GM12878 (cell line): Measurements from ENCODE around the gene SERPINB6. TPM values are rescaled to one million over a fixed set of nuclear protein-coding genes. Genes with fewer than 3 reads are reported as not detected.

Experiments used
- ATAC-seq: fragments of 200-7000 bp; cut with Tn5 transposase; 3 replicates; pipeline ENCODE4 v1.9.1; 2020; ENCODE audit warnings: mild to moderate bottlenecking, moderate library complexity
- BruUV-seq: library from RNA; stranded (reverse); fragments of 400-500 nt; replicated peaks from 2 replicates; lab custom pipeline; 2021; lab: Mats Ljungman, UMichigan
- CTCF ChIA-PET: fragments of 300-600 bp; sonication (Branson Sonifier 250); formaldehyde crosslinking; extraction: SDS; loops from one replicate; lab custom pipeline; 2021; ENCODE audit warnings: inconsistent platforms; lab: Yijun Ruan, JAX
- POLR2A ChIA-PET: fragments of 350-600 bp; formaldehyde crosslinking; extraction: SDS; loops from one replicate; lab custom pipeline; 2021; ENCODE audit warnings: inconsistent platforms; lab: Charles Lee
- RAD21 ChIA-PET: fragments of 300-600 bp; sonication (Branson Sonifier 250); formaldehyde crosslinking; loops from one replicate; lab custom pipeline; 2023; ENCODE audit warnings: antibody characterized with exemption; ENCODE audit not compliant: unreplicated experiment; lab: Charles Lee
- SMC1A ChIA-PET: fragments of 300-600 bp; sonication (Branson Sonifier 250); formaldehyde crosslinking; loops from one replicate; lab custom pipeline; 2023; ENCODE audit not compliant: unreplicated experiment, uncharacterized antibody; lab: Charles Lee
- DNase-seq: peaks from one replicate; pipeline ENCODE4 v3.0.0-alpha.2; 2011; ENCODE audit warnings: low read depth, low spot score
- FAIRE-seq: peaks from 3 replicates; lab custom pipeline; 2011; peaks lifted over from hg19 to GRCh38; lab: Jason Lieb, UNC
- H2AFZ ChIP-seq: 2 replicates; pipeline ENCODE4 v1.6.0; 2011; ENCODE audit warnings: low read depth, low read length, control low read depth; ENCODE audit not compliant: control insufficient read depth
- H3K27ac ChIP-seq: 2 replicates; pipeline ENCODE4 v1.5.1; 2011; ENCODE audit warnings: control low read depth; ENCODE audit not compliant: control insufficient read depth, insufficient read depth
- H3K27me3 ChIP-seq, 2 experiments: replicated peaks in 1 of 2; 2 replicates each; pipeline versions ENCODE4 v1.6.0 to v1.6.1; 2011; ENCODE audit warnings: low read length in 1 of 2; ENCODE audit not compliant: control insufficient read depth in 2 of 2, insufficient read depth in 2 of 2
- H3K36me3 ChIP-seq, 2 experiments: 2 replicates each; pipeline ENCODE4 v1.5.1; 2011; ENCODE audit warnings: low read length in 1 of 2; ENCODE audit not compliant: control insufficient read depth in 2 of 2, insufficient read depth in 2 of 2
- H3K4me1 ChIP-seq: 2 replicates; pipeline ENCODE4 v1.6.1; 2011; ENCODE audit warnings: mild to moderate bottlenecking, low read length, moderate library complexity, mixed read lengths; ENCODE audit not compliant: control insufficient read depth, insufficient read depth
- H3K4me2 ChIP-seq: 2 replicates; pipeline ENCODE4 v1.6.0; 2011; ENCODE audit warnings: control low read depth; ENCODE audit not compliant: control insufficient read depth, insufficient read depth
- H3K4me3 ChIP-seq: fragments of 200-600 bp; sonication (generic); 2 replicates; pipeline ENCODE4 v1.5.1; 2016
- H3K79me2 ChIP-seq: 2 replicates; pipeline ENCODE4 v1.6.0; 2011; ENCODE audit warnings: low read length; ENCODE audit not compliant: control insufficient read depth, insufficient read depth
- H3K9ac ChIP-seq: 2 replicates; pipeline ENCODE4 v1.8.0; 2011; ENCODE audit warnings: low read length, control low read depth, mixed read lengths; ENCODE audit not compliant: control insufficient read depth, insufficient read depth
- H3K9me3 ChIP-seq: replicated peaks from 3 replicates; pipeline ENCODE4 v1.5.1; 2011; ENCODE audit warnings: mild to moderate bottlenecking, low read length; ENCODE audit not compliant: control insufficient read depth, insufficient read depth
- H4K20me1 ChIP-seq: 2 replicates; pipeline ENCODE4 v1.6.0; 2011; ENCODE audit not compliant: control insufficient read depth, insufficient read depth
- CHD4 ChIP-seq: fragments of 200-600 bp; sonication (generic); IDR thresholded peaks from 2 replicates; pipeline ENCODE4 v1.6.1; 2016; ENCODE audit warnings: mild to moderate bottlenecking
- HDAC2 ChIP-seq: fragments of 200-600 bp; sonication (generic); IDR thresholded peaks from 2 replicates; pipeline ENCODE4 v1.6.1; 2017
- HDGF ChIP-seq: fragments of 450-650 bp; IDR thresholded peaks from 2 replicates; pipeline ENCODE4 v1.6.1; 2016; ENCODE audit warnings: antibody characterized with exemption
- MTA2 ChIP-seq: fragments of 450-650 bp; IDR thresholded peaks from 2 replicates; pipeline ENCODE4 v1.6.1; 2016; ENCODE audit warnings: low read depth, mild to moderate bottlenecking, moderate library complexity
- NFYB ChIP-seq: IDR thresholded peaks from 2 replicates; pipeline ENCODE4 v1.6.1; 2011; ENCODE audit warnings: low read depth, mild to moderate bottlenecking, low read length, improper control_type of control experiment, moderate library complexity; ENCODE audit not compliant: insufficient read depth
- POLR2AphosphoS2 ChIP-seq: IDR thresholded peaks from 2 replicates; pipeline ENCODE4 v1.6.1; 2011; ENCODE audit warnings: low read depth, mild to moderate bottlenecking, low read length, improper control_type of control experiment, moderate library complexity
- POLR2AphosphoS5 ChIP-seq: IDR thresholded peaks from 2 replicates; pipeline ENCODE4 v1.6.1; 2011; ENCODE audit warnings: mild to moderate bottlenecking, low read length, inconsistent platforms
- RB1 ChIP-seq: fragments of 450-650 bp; formaldehyde crosslinking; IDR thresholded peaks from 2 replicates; pipeline ENCODE4 v1.6.1; 2017; ENCODE audit warnings: mild to moderate bottlenecking, borderline replicate concordance
- SIN3A ChIP-seq: IDR thresholded peaks from 2 replicates; pipeline ENCODE4 v1.6.1; 2012; ENCODE audit warnings: low read depth, low read length, improper control_type of control experiment
- SP1 ChIP-seq: IDR thresholded peaks from one replicate; pipeline ENCODE4 v1.6.1; 2011; ENCODE audit warnings: low read depth, low read length
- TARDBP ChIP-seq: IDR thresholded peaks from 2 replicates; pipeline ENCODE4 v1.6.1; 2016; ENCODE audit warnings: borderline replicate concordance
- ZNF274 ChIP-seq: IDR thresholded peaks from one replicate; pipeline ENCODE4 v1.8.0; 2011; ENCODE audit not compliant: insufficient read length, insufficient read depth
- WGBS: methylation state at CpG from one replicate; pipeline ENCODE4 v1.1.6; 2016; ENCODE audit warnings: low lambda C conversion rate; ENCODE audit not compliant: insufficient replicate concordance, insufficient coverage; ENCODE audit errors: missing lambda C conversion rate; 5-methylcytosine and 5-hydroxymethylcytosine counted together
- in situ Hi-C: fragments of 300-500 bp; cut with MboI; formaldehyde crosslinking; loops from 9 replicates; pipeline ENCODE4 v1.14.3; 2018; ENCODE audit warnings: mixed read lengths
- intact Hi-C: fragments of 100-400 bp; cut with micrococcal nuclease; formaldehyde crosslinking; loops from one replicate; pipeline ENCODE4 v1.14.2; 2022; ENCODE audit not compliant: unreplicated experiment
- polyA plus RNA-seq, 11 experiments: library from polyadenylated mRNA; depleted of rRNA in 4 of 11; unstranded in 6 of 11; stranded (reverse) in 5 of 11; fragments of >200 nt; fragmentation: Nextera tagmentation in 4 of 11; fragmentation: Illumina TruSeq in 1 of 11; extraction: Ambion mirVana in 4 of 11; extraction: Trizol in 1 of 11; gene quantifications; 1 replicate in 1 of 11; 2 replicates in 10 of 11; pipeline versions ENCODE4 v1.2.1 to v1.2.3, GENCODE V29; 2011 to 2016; ENCODE audit warnings: inconsistent platforms in 2 of 11, missing spikeins in 2 of 11, low read depth in 1 of 11
- total RNA-seq, 4 experiments: library from RNA; depleted of rRNA in 3 of 4; stranded (reverse); fragments of >200 nt in 3 of 4; fragmentation: Illumina TruSeq in 1 of 4; extraction: Trizol in 1 of 4; gene quantifications; 2 replicates each; pipeline versions ENCODE4 v1.2.1 to v1.2.3, GENCODE V29; 2013 to 2021
- TF ChIP-seq, protein P1 (sequence below): fragments of 450-650 bp; formaldehyde crosslinking; IDR thresholded peaks from 2 replicates; pipeline ENCODE4 v1.4.0; 2022; ENCODE audit warnings: mild to moderate bottlenecking, moderate library complexity
- TF ChIP-seq, protein P2 (sequence below): fragments of 450-650 bp; IDR thresholded peaks from 2 replicates; pipeline ENCODE4 v1.6.1; 2017; ENCODE audit warnings: mild to moderate bottlenecking
- TF ChIP-seq, protein P3 (sequence below): IDR thresholded peaks from 2 replicates; pipeline ENCODE4 v1.6.1; 2011; ENCODE audit warnings: low read depth, low read length, improper control_type of control experiment, borderline replicate concordance
- TF ChIP-seq, protein P4 (sequence below): fragments of 450-650 bp; IDR thresholded peaks from 2 replicates; pipeline ENCODE4 v1.6.1; 2016; ENCODE audit warnings: mild to moderate bottlenecking, moderate library complexity, borderline replicate concordance

The SERPINB6 gene
- total and polyA plus RNA-seq, 10 of the 15 experiments (the other 5 are each of a cell fraction or from before 2014, with no cell fraction given) = 0.37 to 2.2 (median 0.68) TPM; not detected in 1

DNA sequence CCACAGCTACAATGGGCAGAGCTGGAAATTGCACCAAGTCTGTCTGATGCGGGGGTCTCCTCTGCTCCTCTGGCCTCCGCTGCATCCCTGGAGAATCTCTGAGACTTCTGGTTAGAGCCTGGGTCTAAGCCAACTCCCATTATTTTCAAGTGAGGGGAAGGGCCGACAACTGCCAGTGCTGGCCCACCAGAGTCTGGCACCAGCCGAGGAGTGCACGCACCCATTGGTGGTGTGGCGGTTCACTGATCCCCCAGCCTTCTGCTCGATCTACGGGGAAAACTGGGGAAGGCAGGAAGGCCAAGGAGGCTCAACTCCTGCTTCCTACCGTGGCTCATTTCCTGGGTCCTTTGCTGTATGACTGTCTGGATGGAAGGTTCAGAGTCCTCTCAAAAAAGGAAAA is 34.5 kb upstream of the SERPINB6 start:
- Histone ChIP-seq H4K20me1 (no peaks in the 10 kb centered on the region), H3K27ac (no peak overlapping the region), H3K36me3 (no peaks in the 10 kb centered on the region), H3K27me3 (no peaks in the 10 kb centered on the region; a peak in 1 of 4 replicates), H3K9me3 (peaks cover 3% of the 10 kb centered on the region; the same call in 2 of the 3 replicates), H3K79me2 (no peaks in the 10 kb centered on the region), H3K4me1 (no peaks in the 10 kb centered on the region), H2AFZ (no peak overlapping the region), H3K4me2 (no peak overlapping the region), H3K4me3 (no peak overlapping the region), H3K9ac (no peak overlapping the region)
- ChIA-PET CTCF (no interaction called here), POLR2A (no interaction called here), SMC1A (interaction anchor here (0.7 kb wide), 1 partner anchor 161 kb away, joined by 3 read pairs; no protein-coding TSS in a partner anchor), RAD21 (no interaction called here)
- no TSS peak for BruUV-seq
- WGBS = 89% methylated on average over 9 of the region's 9 CpGs
- in situ Hi-C loops (no loop called here), intact Hi-C loops (no loop called here)
- ATAC-seq (no peak), DNase-seq (no peak), FAIRE-seq (no peak)
- TF ChIP-seq NFYB (no peak), HDGF (no peak), POLR2AphosphoS2 (no peak), RB1 (no peak), ZNF274 (no peak), HDAC2 (no peak), MTA2 (no peak), CHD4 (no peak), POLR2AphosphoS5 (no peak), SIN3A (no peak), TARDBP (no peak), SP1 (no peak)
- TF ChIP-seq, protein P1, sequence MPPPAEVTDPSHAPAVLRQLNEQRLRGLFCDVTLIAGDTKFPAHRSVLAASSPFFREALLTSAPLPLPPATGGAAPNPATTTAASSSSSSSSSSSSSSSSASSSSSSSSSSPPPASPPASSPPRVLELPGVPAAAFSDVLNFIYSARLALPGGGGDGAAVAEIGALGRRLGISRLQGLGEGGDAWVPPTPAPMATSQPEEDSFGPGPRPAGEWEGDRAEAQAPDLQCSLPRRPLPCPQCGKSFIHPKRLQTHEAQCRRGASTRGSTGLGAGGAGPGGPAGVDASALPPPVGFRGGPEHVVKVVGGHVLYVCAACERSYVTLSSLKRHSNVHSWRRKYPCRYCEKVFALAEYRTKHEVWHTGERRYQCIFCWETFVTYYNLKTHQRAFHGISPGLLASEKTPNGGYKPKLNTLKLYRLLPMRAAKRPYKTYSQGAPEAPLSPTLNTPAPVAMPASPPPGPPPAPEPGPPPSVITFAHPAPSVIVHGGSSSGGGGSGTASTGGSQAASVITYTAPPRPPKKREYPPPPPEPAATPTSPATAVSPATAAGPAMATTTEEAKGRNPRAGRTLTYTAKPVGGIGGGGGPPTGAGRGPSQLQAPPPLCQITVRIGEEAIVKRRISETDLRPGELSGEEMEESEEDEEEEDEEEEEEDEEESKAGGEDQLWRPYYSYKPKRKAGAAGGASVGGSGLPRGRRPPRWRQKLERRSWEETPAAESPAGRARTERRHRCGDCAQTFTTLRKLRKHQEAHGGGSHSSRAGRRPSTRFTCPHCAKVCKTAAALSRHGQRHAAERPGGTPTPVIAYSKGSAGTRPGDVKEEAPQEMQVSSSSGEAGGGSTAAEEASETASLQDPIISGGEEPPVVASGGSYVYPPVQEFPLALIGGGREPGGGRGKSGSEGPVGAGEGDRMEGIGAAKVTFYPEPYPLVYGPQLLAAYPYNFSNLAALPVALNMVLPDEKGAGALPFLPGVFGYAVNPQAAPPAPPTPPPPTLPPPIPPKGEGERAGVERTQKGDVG (CRISPR knock-in tag) = no peak
- TF ChIP-seq, protein P2, sequence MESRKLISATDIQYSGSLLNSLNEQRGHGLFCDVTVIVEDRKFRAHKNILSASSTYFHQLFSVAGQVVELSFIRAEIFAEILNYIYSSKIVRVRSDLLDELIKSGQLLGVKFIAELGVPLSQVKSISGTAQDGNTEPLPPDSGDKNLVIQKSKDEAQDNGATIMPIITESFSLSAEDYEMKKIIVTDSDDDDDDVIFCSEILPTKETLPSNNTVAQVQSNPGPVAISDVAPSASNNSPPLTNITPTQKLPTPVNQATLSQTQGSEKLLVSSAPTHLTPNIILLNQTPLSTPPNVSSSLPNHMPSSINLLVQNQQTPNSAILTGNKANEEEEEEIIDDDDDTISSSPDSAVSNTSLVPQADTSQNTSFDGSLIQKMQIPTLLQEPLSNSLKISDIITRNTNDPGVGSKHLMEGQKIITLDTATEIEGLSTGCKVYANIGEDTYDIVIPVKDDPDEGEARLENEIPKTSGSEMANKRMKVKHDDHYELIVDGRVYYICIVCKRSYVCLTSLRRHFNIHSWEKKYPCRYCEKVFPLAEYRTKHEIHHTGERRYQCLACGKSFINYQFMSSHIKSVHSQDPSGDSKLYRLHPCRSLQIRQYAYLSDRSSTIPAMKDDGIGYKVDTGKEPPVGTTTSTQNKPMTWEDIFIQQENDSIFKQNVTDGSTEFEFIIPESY = no peak
- TF ChIP-seq, protein P3, sequence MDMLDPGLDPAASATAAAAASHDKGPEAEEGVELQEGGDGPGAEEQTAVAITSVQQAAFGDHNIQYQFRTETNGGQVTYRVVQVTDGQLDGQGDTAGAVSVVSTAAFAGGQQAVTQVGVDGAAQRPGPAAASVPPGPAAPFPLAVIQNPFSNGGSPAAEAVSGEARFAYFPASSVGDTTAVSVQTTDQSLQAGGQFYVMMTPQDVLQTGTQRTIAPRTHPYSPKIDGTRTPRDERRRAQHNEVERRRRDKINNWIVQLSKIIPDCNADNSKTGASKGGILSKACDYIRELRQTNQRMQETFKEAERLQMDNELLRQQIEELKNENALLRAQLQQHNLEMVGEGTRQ = no peak
- TF ChIP-seq, protein P4, sequence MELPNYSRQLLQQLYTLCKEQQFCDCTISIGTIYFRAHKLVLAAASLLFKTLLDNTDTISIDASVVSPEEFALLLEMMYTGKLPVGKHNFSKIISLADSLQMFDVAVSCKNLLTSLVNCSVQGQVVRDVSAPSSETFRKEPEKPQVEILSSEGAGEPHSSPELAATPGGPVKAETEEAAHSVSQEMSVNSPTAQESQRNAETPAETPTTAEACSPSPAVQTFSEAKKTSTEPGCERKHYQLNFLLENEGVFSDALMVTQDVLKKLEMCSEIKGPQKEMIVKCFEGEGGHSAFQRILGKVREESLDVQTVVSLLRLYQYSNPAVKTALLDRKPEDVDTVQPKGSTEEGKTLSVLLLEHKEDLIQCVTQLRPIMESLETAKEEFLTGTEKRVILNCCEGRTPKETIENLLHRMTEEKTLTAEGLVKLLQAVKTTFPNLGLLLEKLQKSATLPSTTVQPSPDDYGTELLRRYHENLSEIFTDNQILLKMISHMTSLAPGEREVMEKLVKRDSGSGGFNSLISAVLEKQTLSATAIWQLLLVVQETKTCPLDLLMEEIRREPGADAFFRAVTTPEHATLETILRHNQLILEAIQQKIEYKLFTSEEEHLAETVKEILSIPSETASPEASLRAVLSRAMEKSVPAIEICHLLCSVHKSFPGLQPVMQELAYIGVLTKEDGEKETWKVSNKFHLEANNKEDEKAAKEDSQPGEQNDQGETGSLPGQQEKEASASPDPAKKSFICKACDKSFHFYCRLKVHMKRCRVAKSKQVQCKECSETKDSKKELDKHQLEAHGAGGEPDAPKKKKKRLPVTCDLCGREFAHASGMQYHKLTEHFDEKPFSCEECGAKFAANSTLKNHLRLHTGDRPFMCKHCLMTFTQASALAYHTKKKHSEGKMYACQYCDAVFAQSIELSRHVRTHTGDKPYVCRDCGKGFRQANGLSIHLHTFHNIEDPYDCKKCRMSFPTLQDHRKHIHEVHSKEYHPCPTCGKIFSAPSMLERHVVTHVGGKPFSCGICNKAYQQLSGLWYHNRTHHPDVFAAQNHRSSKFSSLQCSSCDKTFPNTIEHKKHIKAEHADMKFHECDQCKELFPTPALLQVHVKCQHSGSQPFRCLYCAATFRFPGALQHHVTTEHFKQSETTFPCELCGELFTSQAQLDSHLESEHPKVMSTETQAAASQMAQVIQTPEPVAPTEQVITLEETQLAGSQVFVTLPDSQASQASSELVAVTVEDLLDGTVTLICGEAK = no peak
